GM12878 (cell line): ENCODE data around the gene ELP4. TPM values are rescaled to one million over a fixed set of nuclear protein-coding genes. Genes with fewer than 3 reads are reported as not detected.

Experiments
- CHD4 ChIP-seq: fragments of 200-600 bp; sonication (generic); IDR thresholded peaks from 2 replicates; pipeline ENCODE4 v1.6.1; 2016; ENCODE audit warnings: mild to moderate bottlenecking
- CREM ChIP-seq: IDR thresholded peaks from 2 replicates; pipeline ENCODE4 v1.6.1; 2014; ENCODE audit warnings: antibody characterized with exemption, low read depth
- ELK1 ChIP-seq: IDR thresholded peaks from 2 replicates; pipeline ENCODE4 v1.6.1; 2012; ENCODE audit warnings: low read depth, low read length, improper control_type of control experiment
- ESRRA ChIP-seq: IDR thresholded peaks from 2 replicates; pipeline ENCODE4 v1.6.1; 2012; ENCODE audit warnings: mild to moderate bottlenecking, low read length, improper control_type of control experiment
- ETV6 ChIP-seq, 2 experiments: fragments of 450-650 bp in 1 of 2; IDR thresholded peaks in 1 of 2; conservative IDR thresholded peaks in 1 of 2; 2 replicates each; pipeline ENCODE4 v1.6.1; 2014; ENCODE audit warnings: antibody characterized with exemption in 1 of 2, borderline replicate concordance in 1 of 2, low read depth in 1 of 2, mild to moderate bottlenecking in 1 of 2, moderate library complexity in 1 of 2
- HCFC1 ChIP-seq: fragments of 150-350 bp; IDR thresholded peaks from 2 replicates; pipeline ENCODE4 v1.6.1; 2014; ENCODE audit warnings: low read length
- HDGF ChIP-seq: fragments of 450-650 bp; IDR thresholded peaks from 2 replicates; pipeline ENCODE4 v1.6.1; 2016; ENCODE audit warnings: antibody characterized with exemption
- IRF4 ChIP-seq: IDR thresholded peaks from 2 replicates; pipeline ENCODE4 v1.6.1; 2011; ENCODE audit warnings: low read depth, low read length
- KDM1A ChIP-seq: fragments of 200-600 bp; sonication (generic); IDR thresholded peaks from 2 replicates; pipeline ENCODE4 v1.6.1; 2016; ENCODE audit warnings: borderline replicate concordance
- KLF5 ChIP-seq: fragments of 450-650 bp; IDR thresholded peaks from 2 replicates; pipeline ENCODE4 v1.6.1; 2014; ENCODE audit warnings: mild to moderate bottlenecking; ENCODE audit not compliant: partially characterized antibody
- MEF2B ChIP-seq: fragments of 450-650 bp; IDR thresholded peaks from 2 replicates; pipeline ENCODE4 v1.6.1; 2018; ENCODE audit warnings: mild to moderate bottlenecking, moderate library complexity; ENCODE audit not compliant: partially characterized antibody, poor library complexity, severe bottlenecking
- NBN ChIP-seq: fragments of 450-650 bp; IDR thresholded peaks from 2 replicates; pipeline ENCODE4 v1.6.1; 2016
- NFXL1 ChIP-seq: fragments of 450-650 bp; IDR thresholded peaks from 2 replicates; pipeline ENCODE4 v1.6.1; 2017; ENCODE audit warnings: antibody characterized with exemption, mild to moderate bottlenecking, borderline replicate concordance
- NR2C2 ChIP-seq: IDR thresholded peaks from 2 replicates; pipeline ENCODE4 v1.6.1; 2011; ENCODE audit warnings: borderline replicate concordance, low read depth; ENCODE audit not compliant: control insufficient read depth, insufficient read length
- NRF1 ChIP-seq: conservative IDR thresholded peaks from 2 replicates; pipeline ENCODE4 v1.6.1; 2011; ENCODE audit warnings: mild to moderate bottlenecking, low read depth, low read length, improper control_type of control experiment
- PKNOX1 ChIP-seq: fragments of 450-650 bp; IDR thresholded peaks from 2 replicates; pipeline ENCODE4 v1.6.1; 2016; ENCODE audit warnings: mild to moderate bottlenecking
- RAD21 ChIP-seq: IDR thresholded peaks from 2 replicates; pipeline ENCODE4 v1.6.1; 2011; ENCODE audit warnings: mild to moderate bottlenecking, low read depth, low read length, moderate library complexity; ENCODE audit not compliant: insufficient read depth
- RAD51 ChIP-seq: fragments of 450-650 bp; IDR thresholded peaks from 2 replicates; pipeline ENCODE4 v1.6.1; 2016; ENCODE audit warnings: moderate library complexity, mild to moderate bottlenecking, inconsistent platforms
- RB1 ChIP-seq: fragments of 450-650 bp; formaldehyde crosslinking; IDR thresholded peaks from 2 replicates; pipeline ENCODE4 v1.6.1; 2017; ENCODE audit warnings: mild to moderate bottlenecking, borderline replicate concordance
- RELA ChIP-seq: fragments of 450-650 bp; IDR thresholded peaks from 2 replicates; pipeline ENCODE4 v1.8.0; 2014; ENCODE audit warnings: borderline replicate concordance; ENCODE audit not compliant: partially characterized antibody
- SMC3 ChIP-seq: IDR thresholded peaks from 2 replicates; pipeline ENCODE4 v1.6.1; 2011; ENCODE audit warnings: low read length, improper control_type of control experiment, borderline replicate concordance
- SP1 ChIP-seq: IDR thresholded peaks from one replicate; pipeline ENCODE4 v1.6.1; 2011; ENCODE audit warnings: low read depth, low read length
- SREBF1 ChIP-seq: IDR thresholded peaks from 2 replicates; pipeline ENCODE4 v1.6.1; 2012; ENCODE audit warnings: mild to moderate bottlenecking, low read length
- SUZ12 ChIP-seq: fragments of 200-600 bp; sonication (generic); IDR thresholded peaks from one replicate; pipeline ENCODE4 v1.6.1; 2018; ENCODE audit warnings: antibody characterized with exemption, mild to moderate bottlenecking; ENCODE audit not compliant: unreplicated experiment
- TCF12 ChIP-seq: IDR thresholded peaks from 2 replicates; pipeline ENCODE4 v1.6.1; 2011; ENCODE audit warnings: low read depth, mild to moderate bottlenecking, low read length
- ZBED1 ChIP-seq: IDR thresholded peaks from 2 replicates; pipeline ENCODE4 v1.6.1; 2016; ENCODE audit warnings: borderline replicate concordance
- polyA plus RNA-seq, 11 experiments: library from polyadenylated mRNA; depleted of rRNA in 4 of 11; unstranded in 6 of 11; stranded (reverse) in 5 of 11; fragments of >200 nt; fragmentation: Nextera tagmentation in 4 of 11; fragmentation: Illumina TruSeq in 1 of 11; extraction: Ambion mirVana in 4 of 11; extraction: Trizol in 1 of 11; gene quantifications; 1 replicate in 1 of 11; 2 replicates in 10 of 11; pipeline versions ENCODE4 v1.2.1 to v1.2.3, GENCODE V29; 2011 to 2016; ENCODE audit warnings: inconsistent platforms in 2 of 11, missing spikeins in 2 of 11, low read depth in 1 of 11
- total RNA-seq, 4 experiments: library from RNA; depleted of rRNA in 3 of 4; stranded (reverse); fragments of >200 nt in 3 of 4; fragmentation: Illumina TruSeq in 1 of 4; extraction: Trizol in 1 of 4; gene quantifications; 2 replicates each; pipeline versions ENCODE4 v1.2.1 to v1.2.3, GENCODE V29; 2013 to 2021
- TF ChIP-seq, protein P1 (sequence below): IDR thresholded peaks from 2 replicates; pipeline ENCODE4 v1.6.1; 2011; ENCODE audit warnings: low read depth, mild to moderate bottlenecking, low read length, moderate library complexity, borderline replicate concordance; ENCODE audit errors: extremely low read depth

The ELP4 gene
- total and polyA plus RNA-seq, 10 of the 15 experiments (the other 5 are each of a cell fraction or from before 2014, with no cell fraction given), result 17.7 to 36.1 (median 27.0) TPM

DNA sequence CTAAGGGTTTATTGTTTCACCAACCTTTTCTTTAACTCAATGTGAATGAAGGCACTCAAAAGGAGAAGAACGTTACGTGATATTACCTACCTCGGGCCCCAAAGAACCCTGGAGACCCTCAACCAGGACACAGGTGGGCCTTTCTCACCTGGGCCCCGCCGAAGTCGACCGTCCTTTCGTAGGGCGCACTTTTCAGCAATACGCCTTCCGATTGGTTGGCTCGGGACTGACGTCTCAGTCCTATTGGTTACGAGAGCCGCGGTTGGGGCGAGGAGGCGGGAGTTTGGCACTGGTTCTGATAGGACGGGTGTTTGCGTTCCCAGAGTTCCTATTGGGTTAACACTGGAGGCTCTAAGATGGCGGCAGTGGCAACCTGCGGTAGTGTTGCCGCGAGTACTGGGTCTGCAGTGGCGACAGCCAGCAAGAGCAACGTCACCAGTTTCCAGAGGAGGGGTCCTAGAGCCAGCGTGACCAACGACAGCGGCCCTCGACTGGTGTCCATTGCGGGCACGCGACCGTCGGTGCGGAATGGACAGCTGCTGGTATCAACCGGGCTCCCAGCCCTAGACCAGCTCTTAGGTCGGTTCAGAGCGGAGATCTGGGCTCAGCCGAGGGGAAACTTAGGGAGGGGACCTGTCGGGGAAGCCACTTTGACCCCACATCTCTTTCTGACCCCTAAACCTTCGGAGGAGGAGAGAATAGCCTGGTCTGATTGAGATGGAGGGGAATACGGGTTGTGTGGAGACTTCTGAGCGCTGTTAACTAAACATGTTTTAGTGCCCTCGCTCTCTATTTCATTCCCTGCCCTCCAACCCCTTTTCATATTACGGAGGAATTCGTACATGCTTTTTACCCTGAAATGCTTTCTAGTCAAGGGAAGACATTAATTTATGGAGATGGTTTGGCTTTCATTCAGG, at the start of gene ELP4, which contains the start of gene IMMP1L (continued):
- TF ChIP-seq ESRRA, result no peak
- no peak for TF ChIP-seq CHD4
- TF ChIP-seq PKNOX1, result peak; percentile 77
- TF ChIP-seq HCFC1, result no peak; the same call in 1 of the 2 replicates
- TF ChIP-seq IRF4, result no peak
- TF ChIP-seq RAD51, result no peak
- TF ChIP-seq MEF2B, result no peak
- no peak for TF ChIP-seq NBN
- TF ChIP-seq RELA, result no peak
- no peak; the same call in 1 of the 2 replicates for TF ChIP-seq NRF1
- no peak for TF ChIP-seq NFXL1
- no peak for TF ChIP-seq RB1
- no peak for TF ChIP-seq KLF5
- peak; percentile 97 for TF ChIP-seq SP1
- TF ChIP-seq NR2C2, result no peak
- TF ChIP-seq ETV6 (conservative IDR thresholded peaks at IDR 0.05 in 1 of 2, IDR thresholded peaks at IDR 0.05 in 1 of 2; ENCODE audit: borderline replicate concordance in 1 of 2, low read depth in 1 of 2), result no peak
- TF ChIP-seq, protein P1, sequence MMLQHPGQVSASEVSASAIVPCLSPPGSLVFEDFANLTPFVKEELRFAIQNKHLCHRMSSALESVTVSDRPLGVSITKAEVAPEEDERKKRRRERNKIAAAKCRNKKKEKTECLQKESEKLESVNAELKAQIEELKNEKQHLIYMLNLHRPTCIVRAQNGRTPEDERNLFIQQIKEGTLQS, result no peak
- TF ChIP-seq CREM, result peak; percentile 52; the same call in 1 of the 2 replicates
- TF ChIP-seq SMC3, result no peak
- no peak for TF ChIP-seq KDM1A
- no peak for TF ChIP-seq SREBF1
- no peak for TF ChIP-seq RAD21
- TF ChIP-seq HDGF, result peak; percentile 67; the same call in 1 of the 2 replicates
- peak; percentile 42; the same call in 1 of the 2 replicates for TF ChIP-seq TCF12
- no peak for TF ChIP-seq SUZ12
- TF ChIP-seq ELK1, result no peak
- no peak for TF ChIP-seq ZBED1
